SK-N-SH (cell line): Measurements from ENCODE around the gene SNRPA1. TPM values are rescaled to one million over a fixed set of nuclear protein-coding genes. Genes with fewer than 3 reads are reported as not detected.

Experiments
- CTCF ChIA-PET: fragments of 300-600, 350-600 bp; formaldehyde crosslinking; extraction: SDS; loops from one replicate; lab custom pipeline; 2021; lab: Yijun Ruan, JAX
- POLR2A ChIA-PET: fragments of 350-600 bp; sonication (Branson Sonifier 250); formaldehyde crosslinking; extraction: SDS; loops from one replicate; lab custom pipeline; 2020; ENCODE audit warnings: antibody characterized with exemption, inconsistent platforms; lab: Yijun Ruan, JAX
- DNase-seq: peaks from one replicate; pipeline ENCODE4 v3.0.0; 2012
- H2AFZ ChIP-seq: fragments of 200-600 bp; sonication (generic); 2 replicates; pipeline ENCODE4 v1.8.1; 2016; ENCODE audit warnings: antibody characterized with exemption, mild to moderate bottlenecking, low read depth
- H3F3A ChIP-seq: fragments of 200-600 bp; sonication (generic); replicated peaks from 2 replicates; pipeline ENCODE3; 2016; ENCODE audit warnings: antibody characterized with exemption, mild to moderate bottlenecking; ENCODE audit not compliant: insufficient read depth
- H3K27ac ChIP-seq, 2 experiments: fragments of 200-500 bp in 1 of 2; fragments of 200-600 bp in 1 of 2; sonication (Bioruptor generic) in 1 of 2; sonication (generic), shearing (Covaris generic) in 1 of 2; 2 replicates each; pipeline versions ENCODE4 v1.5.1 to v1.6.1; 2014 to 2016; ENCODE audit warnings: low read depth in 2 of 2, inconsistent platforms in 1 of 2, low read length in 1 of 2, mild to moderate bottlenecking in 1 of 2, mixed read lengths in 1 of 2
- H3K27me3 ChIP-seq: fragments of 200-600 bp; sonication (generic), shearing (Covaris generic); 2 replicates; pipeline ENCODE4 v1.6.1; 2016; ENCODE audit warnings: mixed run types; ENCODE audit not compliant: insufficient read depth
- H3K36me3 ChIP-seq, 2 experiments: fragments of 200-500 bp in 1 of 2; fragments of 200-600 bp in 1 of 2; sonication (Bioruptor generic) in 1 of 2; sonication (generic) in 1 of 2; replicated peaks in 1 of 2; 2 replicates each; pipeline versions ENCODE3 to v1.5.1; 2014 to 2016; ENCODE audit warnings: low read length in 1 of 2, mild to moderate bottlenecking in 1 of 2; ENCODE audit not compliant: insufficient read depth in 2 of 2, control insufficient read depth in 1 of 2
- H3K4me1 ChIP-seq, 2 experiments: fragments of 200-500 bp in 1 of 2; fragments of 200-600 bp in 1 of 2; sonication (Bioruptor generic) in 1 of 2; sonication (generic), shearing (Covaris generic) in 1 of 2; 2 replicates each; pipeline versions ENCODE4 v1.5.1 to v1.6.1; 2014 to 2016; ENCODE audit warnings: low read depth in 1 of 2, low read length in 1 of 2, mixed run types in 1 of 2; ENCODE audit not compliant: insufficient read depth in 2 of 2, control insufficient read depth in 1 of 2
- H3K4me2 ChIP-seq: fragments of 200-600 bp; sonication (generic), shearing (Covaris generic); 2 replicates; pipeline ENCODE4 v1.6.1; 2017; ENCODE audit warnings: mixed run types
- H3K4me3 ChIP-seq, 2 experiments: fragments of 200-500 bp in 1 of 2; fragments of 200-600 bp in 1 of 2; sonication (Bioruptor generic) in 1 of 2; sonication (generic), shearing (Covaris generic) in 1 of 2; 2 replicates each; pipeline versions ENCODE4 v1.5.1 to v1.8.1; 2014 to 2016; ENCODE audit warnings: low read depth in 2 of 2, inconsistent platforms in 1 of 2, low read length in 1 of 2, mild to moderate bottlenecking in 1 of 2, mixed read lengths in 1 of 2, moderate library complexity in 1 of 2
- H3K79me2 ChIP-seq: fragments of 200-600 bp; sonication (generic); 2 replicates; pipeline ENCODE4 v1.8.1; 2017; ENCODE audit warnings: mild to moderate bottlenecking; ENCODE audit not compliant: insufficient read depth
- H3K9ac ChIP-seq: fragments of 200-600 bp; sonication (generic); 2 replicates; pipeline ENCODE4 v1.6.1; 2017; ENCODE audit warnings: mixed run types
- H3K9me2 ChIP-seq: fragments of 200-600 bp; sonication (generic); 2 replicates; pipeline ENCODE4 v1.6.1; 2017; ENCODE audit warnings: mixed run types
- H3K9me3 ChIP-seq: fragments of 200-600 bp; sonication (generic); 2 replicates; pipeline ENCODE4 v1.6.1; 2017; ENCODE audit warnings: mixed run types, mild to moderate bottlenecking, moderate library complexity
- H4K20me1 ChIP-seq: fragments of 200-600 bp; sonication (generic); 2 replicates; pipeline ENCODE4 v1.6.1; 2017; ENCODE audit warnings: mild to moderate bottlenecking, mixed run types; ENCODE audit not compliant: insufficient read depth
- ELF1 ChIP-seq: IDR thresholded peaks from 2 replicates; pipeline ENCODE4 v1.4.0; 2012
- EP300 ChIP-seq, 2 experiments: IDR thresholded peaks; 2 replicates each; pipeline versions ENCODE4 v1.4.0 to v1.6.1; 2012; ENCODE audit warnings: borderline replicate concordance in 1 of 2, low read depth in 1 of 2, low read length in 1 of 2
- NRF1 ChIP-seq: IDR thresholded peaks from 2 replicates; pipeline ENCODE4 v1.6.1; 2012; ENCODE audit warnings: low read depth, mild to moderate bottlenecking, low read length
- RAD21 ChIP-seq: IDR thresholded peaks from 2 replicates; pipeline ENCODE4 v1.6.1; 2012; ENCODE audit warnings: mild to moderate bottlenecking, low read length
- RCOR1 ChIP-seq: fragments of 150-350 bp; IDR thresholded peaks from 2 replicates; pipeline ENCODE4 v1.6.1; 2017; ENCODE audit warnings: antibody characterized with exemption, low read length
- RFX5 ChIP-seq: IDR thresholded peaks from 2 replicates; pipeline ENCODE4 v1.6.1; 2012; ENCODE audit warnings: mild to moderate bottlenecking, improper control_type of control experiment, low read length
- SMC3 ChIP-seq: IDR thresholded peaks from 2 replicates; pipeline ENCODE4 v1.6.1; 2012; ENCODE audit warnings: low read depth, low read length, improper control_type of control experiment
- WGBS: methylation state at CpG from one replicate; pipeline ENCODE4 v1.1.6; 2017; ENCODE audit warnings: low lambda C conversion rate; 5-methylcytosine and 5-hydroxymethylcytosine counted together
- polyA plus RNA-seq, 3 experiments: library from polyadenylated mRNA; depleted of rRNA; stranded (reverse); fragments of >200 nt; gene quantifications; 2 replicates each; pipeline ENCODE4 v1.2.3, GENCODE V29; 2012
- TF ChIP-seq, protein P1 (sequence below): fragments of 200-600 bp; sonication (generic); IDR thresholded peaks from 2 replicates; pipeline ENCODE4 v1.6.1; 2017; ENCODE audit warnings: antibody characterized with exemption, mild to moderate bottlenecking, moderate library complexity
- TF ChIP-seq, protein P2 (sequence below): IDR thresholded peaks from 2 replicates; pipeline ENCODE4 v1.6.1; 2012; ENCODE audit warnings: mild to moderate bottlenecking, low read depth, low read length, moderate library complexity

Gene SNRPA1
- polyA plus RNA-seq, 1 of the 3 experiments (the other 2 are of a cell fraction): 62.3 TPM

DNA sequence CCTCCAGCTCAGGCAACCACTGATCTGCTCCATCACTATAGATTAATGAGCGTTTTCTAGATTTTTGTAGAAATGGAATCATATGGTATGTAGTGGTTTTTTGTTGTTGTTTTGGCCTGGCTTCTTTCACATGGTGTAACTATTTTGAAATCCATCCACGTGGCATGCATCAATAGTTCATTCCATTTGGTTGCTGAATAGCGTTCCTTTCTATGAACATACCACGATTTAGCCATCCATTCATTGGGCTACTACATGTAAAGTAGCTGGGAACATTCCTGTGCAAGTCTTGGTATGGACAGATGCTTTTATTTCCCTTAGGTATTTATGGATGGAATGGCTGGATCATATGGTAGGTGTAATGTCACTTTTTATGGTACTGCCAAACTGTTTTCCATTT is 32.5 kb downstream of the SNRPA1 start:
- Histone ChIP-seq H3K4me3 (no peak overlapping the region), H3K4me1 (peaks cover 0 to 5% of the 10 kb centered on the region in 2 experiments; a peak in 1 of 4 replicates), H3K9ac (no peak overlapping the region), H2AFZ (no peak overlapping the region), H3K27me3 (no peaks in the 10 kb centered on the region), H3K4me2 (no peak overlapping the region), H3F3A (peaks cover 6% of the 10 kb centered on the region), H3K79me2 (no peaks in the 10 kb centered on the region), H3K27ac (no peak overlapping the region), H3K36me3 (no peaks in the 10 kb centered on the region), H3K9me2 (no peaks in the 10 kb centered on the region), H4K20me1 (no peaks in the 10 kb centered on the region), H3K9me3 (no peaks in the 10 kb centered on the region)
- TF ChIP-seq RAD21 (no peak), RFX5 (no peak)
- ChIA-PET POLR2A (no interaction called here), CTCF (interaction anchor here (1.4 to 5.1 kb wide), 3 partner anchors 141 to 255 kb away, joined by 4 to 26 read pairs (median 7); no protein-coding TSS in a partner anchor)
- DNase-seq: no peak
- 79% methylated on average over 4 of the region's 4 CpGs for WGBS

DNA sequence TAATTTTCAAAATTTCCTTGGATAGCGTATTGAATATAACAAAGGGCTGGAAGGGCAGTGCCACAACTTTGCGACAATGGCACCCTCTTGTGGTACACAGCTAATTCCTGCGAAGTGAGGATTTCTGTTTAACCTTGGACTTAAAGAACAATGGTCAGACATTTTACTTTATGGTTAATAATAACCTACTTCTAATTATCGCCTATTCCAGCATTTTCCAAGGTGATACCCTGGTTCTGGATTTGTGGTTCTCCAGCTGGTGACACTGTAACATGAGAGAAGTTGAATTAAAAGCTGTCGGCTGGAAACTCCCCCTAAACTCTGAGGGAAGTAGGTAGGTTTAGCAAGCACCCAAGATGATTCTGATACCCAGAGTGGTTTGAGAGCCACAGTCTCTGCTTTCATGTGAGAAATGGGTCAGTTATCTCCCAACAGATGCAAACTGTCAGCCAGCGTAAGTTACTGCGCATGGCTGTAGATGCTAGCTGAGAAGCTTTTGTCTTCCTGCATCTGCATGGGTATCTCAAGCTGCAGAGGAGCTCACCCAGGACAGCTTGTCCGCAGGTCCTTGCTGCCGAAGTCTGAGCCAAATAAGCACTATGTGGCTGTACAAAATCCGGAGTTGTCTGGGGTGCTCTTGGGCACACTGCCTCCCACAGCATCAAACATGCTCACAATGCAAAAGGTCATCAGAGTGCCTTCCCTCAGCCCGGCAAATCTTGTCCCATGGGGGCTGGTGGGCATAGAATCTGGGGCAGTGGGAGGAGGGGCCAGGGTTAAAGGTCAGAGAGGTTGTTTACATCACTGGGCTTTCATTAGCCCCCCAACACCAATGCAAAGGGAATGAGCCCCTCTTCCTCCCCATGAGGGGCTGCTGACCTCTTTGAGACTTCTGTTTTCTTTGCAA is 36.6 kb downstream of the SNRPA1 start:
- Histone ChIP-seq H3F3A (peaks cover 4% of the 10 kb centered on the region), H2AFZ (peak overlapping the region; percentile 80), H3K27ac (no peak overlapping the region), H3K9me3 (no peaks in the 10 kb centered on the region), H3K4me2 (no peak overlapping the region), H3K4me3 (peak overlapping the region in 1 of 2 experiments; percentile 34; a peak in 1 of 4 replicates), H4K20me1 (no peaks in the 10 kb centered on the region), H3K9ac (no peak overlapping the region), H3K4me1 (peaks cover 0 to 8% of the 10 kb centered on the region in 2 experiments; a peak in 1 of 4 replicates), H3K9me2 (no peaks in the 10 kb centered on the region), H3K79me2 (no peaks in the 10 kb centered on the region), H3K27me3 (no peaks in the 10 kb centered on the region), H3K36me3 (no peaks in the 10 kb centered on the region)
- TF ChIP-seq ELF1 (no peak), RAD21 (peak; percentile 99), EP300 (IDR thresholded peaks at IDR 0.05; ENCODE audit: borderline replicate concordance in 1 of 2, low read depth in 1 of 2, low read length in 1 of 2) (0 out of 4 replicates have a peak, but pooled peaks of 1 of the 2 experiments have one; percentile 14), SMC3 (peak; percentile 94), RCOR1 (0 out of 2 replicates have a peak, but pooled peaks have one; percentile 31), NRF1 (0 out of 2 replicates have a peak, but pooled peaks have one; percentile 11)
- TF ChIP-seq, protein P1, sequence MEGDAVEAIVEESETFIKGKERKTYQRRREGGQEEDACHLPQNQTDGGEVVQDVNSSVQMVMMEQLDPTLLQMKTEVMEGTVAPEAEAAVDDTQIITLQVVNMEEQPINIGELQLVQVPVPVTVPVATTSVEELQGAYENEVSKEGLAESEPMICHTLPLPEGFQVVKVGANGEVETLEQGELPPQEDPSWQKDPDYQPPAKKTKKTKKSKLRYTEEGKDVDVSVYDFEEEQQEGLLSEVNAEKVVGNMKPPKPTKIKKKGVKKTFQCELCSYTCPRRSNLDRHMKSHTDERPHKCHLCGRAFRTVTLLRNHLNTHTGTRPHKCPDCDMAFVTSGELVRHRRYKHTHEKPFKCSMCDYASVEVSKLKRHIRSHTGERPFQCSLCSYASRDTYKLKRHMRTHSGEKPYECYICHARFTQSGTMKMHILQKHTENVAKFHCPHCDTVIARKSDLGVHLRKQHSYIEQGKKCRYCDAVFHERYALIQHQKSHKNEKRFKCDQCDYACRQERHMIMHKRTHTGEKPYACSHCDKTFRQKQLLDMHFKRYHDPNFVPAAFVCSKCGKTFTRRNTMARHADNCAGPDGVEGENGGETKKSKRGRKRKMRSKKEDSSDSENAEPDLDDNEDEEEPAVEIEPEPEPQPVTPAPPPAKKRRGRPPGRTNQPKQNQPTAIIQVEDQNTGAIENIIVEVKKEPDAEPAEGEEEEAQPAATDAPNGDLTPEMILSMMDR: peak; percentile 98
- TF ChIP-seq, protein P2, sequence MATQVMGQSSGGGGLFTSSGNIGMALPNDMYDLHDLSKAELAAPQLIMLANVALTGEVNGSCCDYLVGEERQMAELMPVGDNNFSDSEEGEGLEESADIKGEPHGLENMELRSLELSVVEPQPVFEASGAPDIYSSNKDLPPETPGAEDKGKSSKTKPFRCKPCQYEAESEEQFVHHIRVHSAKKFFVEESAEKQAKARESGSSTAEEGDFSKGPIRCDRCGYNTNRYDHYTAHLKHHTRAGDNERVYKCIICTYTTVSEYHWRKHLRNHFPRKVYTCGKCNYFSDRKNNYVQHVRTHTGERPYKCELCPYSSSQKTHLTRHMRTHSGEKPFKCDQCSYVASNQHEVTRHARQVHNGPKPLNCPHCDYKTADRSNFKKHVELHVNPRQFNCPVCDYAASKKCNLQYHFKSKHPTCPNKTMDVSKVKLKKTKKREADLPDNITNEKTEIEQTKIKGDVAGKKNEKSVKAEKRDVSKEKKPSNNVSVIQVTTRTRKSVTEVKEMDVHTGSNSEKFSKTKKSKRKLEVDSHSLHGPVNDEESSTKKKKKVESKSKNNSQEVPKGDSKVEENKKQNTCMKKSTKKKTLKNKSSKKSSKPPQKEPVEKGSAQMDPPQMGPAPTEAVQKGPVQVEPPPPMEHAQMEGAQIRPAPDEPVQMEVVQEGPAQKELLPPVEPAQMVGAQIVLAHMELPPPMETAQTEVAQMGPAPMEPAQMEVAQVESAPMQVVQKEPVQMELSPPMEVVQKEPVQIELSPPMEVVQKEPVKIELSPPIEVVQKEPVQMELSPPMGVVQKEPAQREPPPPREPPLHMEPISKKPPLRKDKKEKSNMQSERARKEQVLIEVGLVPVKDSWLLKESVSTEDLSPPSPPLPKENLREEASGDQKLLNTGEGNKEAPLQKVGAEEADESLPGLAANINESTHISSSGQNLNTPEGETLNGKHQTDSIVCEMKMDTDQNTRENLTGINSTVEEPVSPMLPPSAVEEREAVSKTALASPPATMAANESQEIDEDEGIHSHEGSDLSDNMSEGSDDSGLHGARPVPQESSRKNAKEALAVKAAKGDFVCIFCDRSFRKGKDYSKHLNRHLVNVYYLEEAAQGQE: no peak
- ChIA-PET POLR2A (interaction anchor here (0.6 kb wide), 2 partner anchors 11 to 133 kb away, joined by 3 to 4 read pairs; no protein-coding TSS in a partner anchor), CTCF (interaction anchor here (0.7 to 12.8 kb wide), 35 partner anchors 9 to 617 kb away, joined by 3 to 190 read pairs (median 5); no protein-coding TSS in a partner anchor)
- WGBS: 20% methylated on average over 9 of the region's 11 CpGs
- DNase-seq: peak; percentile 66
